Upper lobe of right lung (tissue), 1 donor: ENCODE data around the gene C17orf67. TPM values are rescaled to one million over a fixed set of nuclear protein-coding genes. Genes with fewer than 3 reads are reported as not detected.
A peak's percentile ranks its signal among the peaks of the same experiment; 100 is the strongest.
"Not testable (repeated sequence)": the region's sequence is repeated elsewhere in the genome, so short reads cannot be mapped to it uniquely, and the experiment has no call there.

Experiments used
- ATAC-seq: fragments of 200-7000 bp; cut with Tn5 transposase; one replicate; pipeline ENCODE4 v1.9.1; 2020; ENCODE audit warnings: mild to moderate bottlenecking, moderate library complexity
- DNase-seq: peaks from one replicate; pipeline ENCODE4 v3.0.0-alpha.2; 2020
- H3K27ac ChIP-seq: fragments of 200-600 bp; one replicate; pipeline ENCODE4 v1.8.0; 2022
- H3K27me3 ChIP-seq: fragments of 200-600 bp; one replicate; pipeline ENCODE4 v1.8.0; 2022; ENCODE audit warnings: mild to moderate bottlenecking
- H3K36me3 ChIP-seq: fragments of 200-600 bp; one replicate; pipeline ENCODE4 v1.8.0; 2022
- H3K4me1 ChIP-seq: fragments of 200-600 bp; one replicate; pipeline ENCODE4 v1.8.0; 2022
- H3K4me3 ChIP-seq: fragments of 200-600 bp; one replicate; pipeline ENCODE4 v1.8.0; 2022; ENCODE audit warnings: mild to moderate bottlenecking
- H3K9me3 ChIP-seq: fragments of 200-600 bp; one replicate; pipeline ENCODE4 v1.8.0; 2022
- intact Hi-C: fragments of 100-400 bp; cut with DNase I; formaldehyde crosslinking; loops from one replicate; pipeline ENCODE4 v1.11.0; 2022
- total RNA-seq: library from RNA; stranded (reverse); fragmentation: NEBNext Ultra II Directional; extraction: Animal tissue kit (Norgen Biotek cat#: 25700); gene quantifications from one replicate; pipeline ENCODE4 v1.2.1, GENCODE V29; 2021
- TF ChIP-seq, protein P1 (sequence below): fragments of 200-600 bp; IDR thresholded peaks from one replicate; pipeline ENCODE4 v1.8.0; 2022; ENCODE audit warnings: antibody characterized with exemption
- donor health status: DM: no; HTN: yes; CAD: no; lungs with severe emphysema.

Gene C17orf67
- total RNA-seq, 1 donor from 2014 or later = 3.8 TPM

- Histone ChIP-seq H3K36me3 (no peaks in the 10 kb centered on the region), H3K27me3 (peaks cover 4% of the 10 kb centered on the region), H3K4me3 (no peak overlapping the region), H3K4me1 (no peaks in the 10 kb centered on the region), H3K27ac (no peak overlapping the region), H3K9me3 (no peaks in the 10 kb centered on the region)
- TF ChIP-seq, protein P1, sequence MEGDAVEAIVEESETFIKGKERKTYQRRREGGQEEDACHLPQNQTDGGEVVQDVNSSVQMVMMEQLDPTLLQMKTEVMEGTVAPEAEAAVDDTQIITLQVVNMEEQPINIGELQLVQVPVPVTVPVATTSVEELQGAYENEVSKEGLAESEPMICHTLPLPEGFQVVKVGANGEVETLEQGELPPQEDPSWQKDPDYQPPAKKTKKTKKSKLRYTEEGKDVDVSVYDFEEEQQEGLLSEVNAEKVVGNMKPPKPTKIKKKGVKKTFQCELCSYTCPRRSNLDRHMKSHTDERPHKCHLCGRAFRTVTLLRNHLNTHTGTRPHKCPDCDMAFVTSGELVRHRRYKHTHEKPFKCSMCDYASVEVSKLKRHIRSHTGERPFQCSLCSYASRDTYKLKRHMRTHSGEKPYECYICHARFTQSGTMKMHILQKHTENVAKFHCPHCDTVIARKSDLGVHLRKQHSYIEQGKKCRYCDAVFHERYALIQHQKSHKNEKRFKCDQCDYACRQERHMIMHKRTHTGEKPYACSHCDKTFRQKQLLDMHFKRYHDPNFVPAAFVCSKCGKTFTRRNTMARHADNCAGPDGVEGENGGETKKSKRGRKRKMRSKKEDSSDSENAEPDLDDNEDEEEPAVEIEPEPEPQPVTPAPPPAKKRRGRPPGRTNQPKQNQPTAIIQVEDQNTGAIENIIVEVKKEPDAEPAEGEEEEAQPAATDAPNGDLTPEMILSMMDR = no peak
- intact Hi-C loops = no loop called here
- DNase-seq (no peak), ATAC-seq (no peak)
Measured at GRCh38 chr17:56761387-56761786, 72.3 kb downstream of the C17orf67 start.

DNA sequence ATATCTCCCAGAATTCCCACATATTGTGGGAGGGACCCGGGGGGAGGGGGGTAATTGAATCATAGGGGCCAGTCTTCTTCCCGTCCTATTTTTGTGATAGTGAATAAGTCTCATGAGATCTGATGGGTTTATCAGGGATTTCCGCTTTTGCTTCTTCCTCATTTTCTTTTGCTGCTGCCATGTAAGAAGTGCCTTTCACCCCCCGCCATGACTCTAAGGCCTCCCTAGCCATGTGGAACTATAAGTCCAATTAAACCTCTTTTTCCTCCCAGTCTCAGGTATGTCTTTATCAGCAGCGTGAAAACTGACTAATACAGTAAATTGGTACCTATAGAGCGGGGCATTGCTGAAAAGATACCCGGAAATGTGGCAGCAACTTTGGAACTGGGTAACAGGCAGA, 76.1 kb downstream of the C17orf67 start:
- not testable (repeated sequence) for H3K4me3 ChIP-seq, H3K36me3 ChIP-seq

DNA sequence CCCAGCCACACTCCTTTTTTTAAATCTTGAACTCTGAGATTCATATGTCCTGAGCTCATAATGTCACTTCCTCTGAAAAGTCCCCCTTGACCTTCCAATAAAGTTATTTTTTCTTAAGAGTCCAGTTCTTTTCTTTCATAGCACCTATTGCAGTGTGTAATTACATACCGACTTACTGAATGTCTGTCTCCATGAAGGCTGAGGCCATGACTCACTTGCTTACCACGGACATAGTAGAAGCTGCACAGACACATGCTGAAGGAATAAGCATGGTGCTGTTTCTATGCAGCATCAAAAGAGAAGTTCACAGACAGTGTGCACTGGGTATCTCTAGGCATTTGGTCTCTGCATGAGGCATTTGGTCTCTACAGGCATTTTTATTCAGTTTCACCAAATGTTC, 77.2 kb downstream of the C17orf67 start:
- H3K9me3 ChIP-seq = no peaks in the 10 kb centered on the region
- peaks cover 4% of the 10 kb centered on the region for H3K4me1 ChIP-seq
- H3K27ac ChIP-seq = no peak overlapping the region
- H3K27me3 ChIP-seq = no peaks in the 10 kb centered on the region
- TF ChIP-seq, protein P1 = no peak
- no peak for DNase-seq
- no peaks in the 10 kb centered on the region for H3K36me3 ChIP-seq
- intact Hi-C loops = no loop called here
- H3K4me3 ChIP-seq = no peak overlapping the region
- ATAC-seq = no peak

More for the DNA sequence above, 76.1 kb downstream of the C17orf67 start:
- H3K27me3 ChIP-seq, H3K9me3 ChIP-seq, ATAC-seq, DNase-seq, H3K27ac ChIP-seq, intact Hi-C loops, H3K4me1 ChIP-seq: not testable (repeated sequence)

DNA sequence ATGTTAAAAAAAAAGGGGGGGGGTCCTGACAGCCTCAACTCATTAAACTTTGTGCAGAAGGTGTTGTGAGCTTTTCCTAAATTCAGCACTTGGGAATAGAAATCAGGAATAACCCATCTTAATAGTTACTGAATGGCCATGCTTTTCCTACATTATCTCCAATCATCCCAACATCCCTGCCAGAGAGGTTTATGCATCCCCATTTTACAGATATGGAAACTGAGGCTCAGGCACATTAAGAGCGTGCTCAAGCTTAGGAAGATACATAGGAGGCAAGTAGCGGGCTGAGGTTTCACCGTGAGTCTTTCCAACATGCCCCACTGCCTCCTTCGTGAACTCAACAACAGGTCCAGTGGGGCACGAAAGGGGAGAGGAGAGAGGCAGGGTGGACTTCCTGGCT, 78.4 kb downstream of the C17orf67 start:
- Histone ChIP-seq H3K27ac (no peak overlapping the region), H3K4me3 (no peak overlapping the region), H3K27me3 (no peaks in the 10 kb centered on the region), H3K4me1 (peaks cover 4% of the 10 kb centered on the region), H3K36me3 (no peaks in the 10 kb centered on the region), H3K9me3 (no peaks in the 10 kb centered on the region)
- TF ChIP-seq, protein P1 = no peak
- no peak for ATAC-seq
- no peak for DNase-seq
- intact Hi-C loops = no loop called here

DNA sequence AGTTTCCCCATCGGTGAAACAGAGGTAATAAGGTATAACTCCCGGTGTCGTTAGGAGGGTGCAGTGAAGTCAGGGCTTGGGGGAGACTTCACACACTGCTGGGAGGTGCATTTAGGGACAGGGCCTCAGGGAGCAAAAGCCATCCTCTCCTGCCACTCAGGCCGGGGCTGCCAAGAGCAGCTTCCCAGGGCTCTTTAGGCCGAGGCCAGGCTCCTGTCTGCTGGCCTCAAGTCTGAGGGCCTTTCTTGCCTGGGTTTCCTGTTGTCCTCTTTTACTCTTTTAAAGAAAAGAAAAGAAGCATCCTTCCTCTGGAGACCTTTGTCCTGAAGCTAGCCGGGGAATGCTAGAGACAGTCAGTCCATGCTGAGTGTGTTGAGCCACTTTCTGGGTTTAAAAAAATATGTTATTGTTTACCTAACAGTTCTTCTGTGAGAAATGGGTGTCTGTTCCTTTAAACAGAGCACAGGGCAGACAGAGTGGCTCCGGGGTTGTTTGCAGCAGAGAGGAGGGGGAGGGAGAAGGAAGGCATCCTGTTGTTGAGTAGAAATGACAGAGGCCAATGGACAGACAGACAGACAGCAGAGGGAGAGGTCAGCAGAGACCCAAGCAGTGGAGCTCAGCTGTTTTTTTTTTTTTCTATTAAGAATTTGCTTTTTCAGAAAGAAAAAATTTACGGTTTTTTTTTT, 79.1 kb downstream of the C17orf67 start:
- ATAC-seq = peak; percentile 26
- no peak for DNase-seq

GRCh38 chr17:56752263-56752836, 81.4 kb downstream of the C17orf67 start:
- TF ChIP-seq, protein P1 = no peak
- no peaks in the 10 kb centered on the region for H3K9me3 ChIP-seq
- no peaks in the 10 kb centered on the region for H3K36me3 ChIP-seq
- no peaks in the 10 kb centered on the region for H3K27me3 ChIP-seq
- no peak overlapping the region for H3K27ac ChIP-seq
- peaks cover 4% of the 10 kb centered on the region for H3K4me1 ChIP-seq
- ATAC-seq (no peak), DNase-seq (no peak)
- intact Hi-C loops = no loop called here
- H3K4me3 ChIP-seq = no peak overlapping the region

More for the DNA sequence above, 79.1 kb downstream of the C17orf67 start:
- TF ChIP-seq, protein P1 = no peak
- no peak overlapping the region for H3K4me3 ChIP-seq
- no peaks in the 10 kb centered on the region for H3K36me3 ChIP-seq
- H3K9me3 ChIP-seq = no peaks in the 10 kb centered on the region
- intact Hi-C loops = no loop called here
- peaks cover 4% of the 10 kb centered on the region for H3K4me1 ChIP-seq
- no peak overlapping the region for H3K27ac ChIP-seq
- no peaks in the 10 kb centered on the region for H3K27me3 ChIP-seq
